Large intestine (tissue), 3 donors: Measurements from ENCODE around the gene KLLN. TPM values are rescaled to one million over a fixed set of nuclear protein-coding genes. Genes with fewer than 3 reads are reported as not detected.
"Not testable (repeated sequence)": the region's sequence is repeated elsewhere in the genome, so short reads cannot be mapped to it uniquely, and the experiment has no call there.

Experiments
- DNase-seq, 2 donors: peaks; one replicate each; pipeline versions ENCODE4 v3.0.0 to v3.0.0-alpha.2; 2013
- H3K27ac ChIP-seq: one replicate; pipeline ENCODE4 v1.5.1; 2013; ENCODE audit warnings: low read length
- H3K27me3 ChIP-seq: 2 replicates; pipeline ENCODE4 v1.6.1; 2013; ENCODE audit warnings: low read length; ENCODE audit not compliant: control insufficient read depth, insufficient read depth
- H3K36me3 ChIP-seq: 2 replicates; pipeline ENCODE4 v1.6.1; 2013; ENCODE audit warnings: low read length; ENCODE audit not compliant: control insufficient read depth, insufficient read depth
- H3K4me1 ChIP-seq: one replicate; pipeline ENCODE4 v1.6.1; 2013; ENCODE audit warnings: low read length; ENCODE audit not compliant: control insufficient read depth, insufficient read depth
- H3K4me3 ChIP-seq: one replicate; pipeline ENCODE4 v1.5.1; 2013; ENCODE audit warnings: low read length
- H3K9me3 ChIP-seq: one replicate; pipeline ENCODE4 v1.6.1; 2013; ENCODE audit warnings: mild to moderate bottlenecking, low read depth, low read length, moderate library complexity; ENCODE audit not compliant: control insufficient read depth
- WGBS: methylation state at CpG from one replicate; pipeline ENCODE4 v1.1.5; 2013; ENCODE audit warnings: low lambda C conversion rate; ENCODE audit not compliant: insufficient coverage; 5-methylcytosine and 5-hydroxymethylcytosine counted together
- polyA plus RNA-seq: library from polyadenylated mRNA; unstranded; fragments of 120-200 nt; gene quantifications from one replicate; pipeline ENCODE4 v1.2.1, GENCODE V29; 2013

Gene KLLN
- polyA plus RNA-seq, 1 donor = 1.0 TPM

DNA sequence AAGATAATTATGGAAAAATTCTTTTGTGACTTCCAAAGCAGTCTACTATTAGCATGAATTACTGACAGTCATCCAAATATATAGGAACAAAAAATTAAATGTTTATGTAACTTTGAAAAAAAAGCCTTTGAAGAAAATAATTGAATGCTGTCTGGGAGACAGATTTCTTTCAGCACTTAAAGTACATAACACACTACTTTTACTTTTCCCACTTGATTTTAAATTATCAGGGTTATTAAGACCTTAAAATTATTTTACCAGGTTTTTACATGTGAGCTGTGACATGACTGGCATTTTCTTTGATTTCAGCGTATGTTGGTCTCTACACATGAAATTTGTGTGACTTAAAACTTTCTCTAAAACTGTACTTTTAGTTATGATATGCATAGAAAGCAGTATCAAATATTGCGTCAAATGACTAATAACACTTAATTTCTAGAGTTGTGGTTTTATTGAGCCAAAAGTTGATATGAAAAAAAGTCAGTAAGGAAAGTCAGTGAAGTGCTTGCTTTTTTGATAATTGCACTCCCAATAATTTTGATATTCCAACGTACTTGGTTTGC lies 3.2 kb upstream of the KLLN start:
- H3K36me3 ChIP-seq = peaks cover 2% of the 10 kb centered on the region
- H3K27ac ChIP-seq = peak overlapping the region; percentile 79
- no peaks in the 10 kb centered on the region for H3K27me3 ChIP-seq
- no peak for DNase-seq
- 20% methylated on average over 1 of the region's 3 CpGs for WGBS
- H3K9me3 ChIP-seq = no peaks in the 10 kb centered on the region
- H3K4me1 ChIP-seq = peaks cover 6% of the 10 kb centered on the region
- peak overlapping the region; percentile 75 for H3K4me3 ChIP-seq

DNA sequence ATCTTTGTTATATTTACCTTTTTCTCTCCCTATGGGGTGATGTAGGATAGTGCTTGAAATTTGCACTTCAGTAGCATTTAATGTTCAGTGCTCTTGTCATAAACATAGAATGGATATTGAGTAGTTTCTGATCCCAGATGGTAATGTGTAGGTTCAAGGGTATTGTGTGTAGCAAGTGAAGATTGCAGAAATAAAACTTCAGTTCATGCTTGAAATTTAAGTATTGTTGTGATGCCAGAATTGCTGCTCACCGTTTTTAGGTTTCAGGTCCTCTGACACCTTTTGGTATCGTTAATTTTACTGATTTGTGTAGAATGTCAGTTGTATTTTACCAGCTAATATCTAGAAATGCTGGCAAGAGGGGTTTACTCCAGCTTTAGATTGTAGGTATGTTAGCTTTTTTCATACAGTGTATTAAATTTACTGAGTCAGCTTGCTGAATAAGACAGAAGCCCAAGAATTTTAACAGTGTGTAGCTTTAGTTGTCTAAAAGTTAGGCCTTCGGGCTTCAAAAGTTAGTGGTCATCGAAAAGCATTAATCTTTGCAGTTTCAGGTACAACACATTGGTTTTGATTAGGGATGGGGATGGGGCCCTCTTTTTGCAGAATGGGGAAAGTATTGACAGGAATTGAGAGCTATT lies 2.0 kb upstream of the KLLN start:
- Histone ChIP-seq H3K4me3 (peak overlapping the region; percentile 75), H3K9me3 (no peaks in the 10 kb centered on the region), H3K27ac (peak overlapping the region; percentile 79), H3K4me1 (peaks cover 10% of the 10 kb centered on the region), H3K27me3 (no peaks in the 10 kb centered on the region), H3K36me3 (no peaks in the 10 kb centered on the region)
- peak in 1 of 2 donors; percentile 58 for DNase-seq
- no CpG with 5 or more reads among the region's 4 CpGs for WGBS

- H3K27ac ChIP-seq = peak overlapping the region; percentile 79
- peak in 1 of 2 donors; percentile 59 for DNase-seq
- peak overlapping the region; percentile 75 for H3K4me3 ChIP-seq
- H3K36me3 ChIP-seq = no peaks in the 10 kb centered on the region
- H3K4me1 ChIP-seq = peaks cover 11% of the 10 kb centered on the region
- no peaks in the 10 kb centered on the region for H3K9me3 ChIP-seq
- 0% methylated on average over 3 of the region's 16 CpGs for WGBS
- no peaks in the 10 kb centered on the region for H3K27me3 ChIP-seq
These were observed 1.2 kb upstream of the KLLN start for GRCh38 chr10:87864496-87865059.

DNA sequence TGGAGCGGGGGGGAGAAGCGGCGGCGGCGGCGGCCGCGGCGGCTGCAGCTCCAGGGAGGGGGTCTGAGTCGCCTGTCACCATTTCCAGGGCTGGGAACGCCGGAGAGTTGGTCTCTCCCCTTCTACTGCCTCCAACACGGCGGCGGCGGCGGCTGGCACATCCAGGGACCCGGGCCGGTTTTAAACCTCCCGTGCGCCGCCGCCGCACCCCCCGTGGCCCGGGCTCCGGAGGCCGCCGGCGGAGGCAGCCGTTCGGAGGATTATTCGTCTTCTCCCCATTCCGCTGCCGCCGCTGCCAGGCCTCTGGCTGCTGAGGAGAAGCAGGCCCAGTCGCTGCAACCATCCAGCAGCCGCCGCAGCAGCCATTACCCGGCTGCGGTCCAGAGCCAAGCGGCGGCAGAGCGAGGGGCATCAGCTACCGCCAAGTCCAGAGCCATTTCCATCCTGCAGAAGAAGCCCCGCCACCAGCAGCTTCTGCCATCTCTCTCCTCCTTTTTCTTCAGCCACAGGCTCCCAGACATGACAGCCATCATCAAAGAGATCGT lies 690 bp upstream of the KLLN start:
- DNase-seq = peak in 1 of 2 donors; percentile 62
- H3K9me3 ChIP-seq, H3K4me1 ChIP-seq, H3K27me3 ChIP-seq, H3K36me3 ChIP-seq: not testable (repeated sequence)
- Histone ChIP-seq H3K4me3 (peak overlapping the region; percentile 75), H3K27ac (peak overlapping the region; percentile 79)
- WGBS = no CpG with 5 or more reads among the region's 47 CpGs

- Histone ChIP-seq H3K4me1 (peaks cover 8% of the 10 kb centered on the region), H3K9me3 (no peaks in the 10 kb centered on the region), H3K27ac (peak overlapping the region; percentile 96), H3K36me3 (no peaks in the 10 kb centered on the region), H3K27me3 (no peaks in the 10 kb centered on the region), H3K4me3 (peak overlapping the region; percentile 75)
- WGBS = no CpG with 5 or more reads among the region's 21 CpGs
- DNase-seq = no peak
These were observed 667 bp downstream of the KLLN start for GRCh38 chr10:87862679-87863052.

- Histone ChIP-seq H3K9me3 (no peaks in the 10 kb centered on the region), H3K36me3 (no peaks in the 10 kb centered on the region), H3K4me3 (peak overlapping the region; percentile 75), H3K4me1 (peaks cover 8% of the 10 kb centered on the region), H3K27me3 (no peaks in the 10 kb centered on the region), H3K27ac (peak overlapping the region; percentile 96)
- WGBS = no CpG with 5 or more reads among the region's 57 CpGs
- DNase-seq = peak; percentile 98 to 99
These were observed 1.2 kb downstream of the KLLN start for GRCh38 chr10:87861953-87862678.

DNA sequence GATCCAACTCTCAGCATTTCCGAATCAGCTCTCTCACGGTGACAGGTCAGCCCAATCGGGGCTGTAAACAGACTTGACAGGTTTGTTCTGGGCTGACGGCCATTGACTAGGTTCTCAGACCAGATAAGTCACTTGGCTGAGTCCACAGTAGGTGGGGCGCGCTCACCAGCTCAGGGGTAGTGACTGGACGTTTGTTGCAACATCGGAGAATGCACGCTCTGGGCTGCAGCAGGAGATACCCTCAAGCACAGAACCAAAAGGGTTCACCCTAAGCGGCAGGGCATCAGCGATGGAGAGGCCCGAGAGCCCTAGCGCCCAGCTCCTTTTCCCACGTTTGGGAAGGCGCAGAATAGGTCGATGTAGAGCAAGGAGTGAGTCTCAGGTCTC lies 1.8 kb downstream of the KLLN start:
- no CpG with 5 or more reads among the region's 16 CpGs for WGBS
- H3K9me3 ChIP-seq = no peaks in the 10 kb centered on the region
- peak overlapping the region; percentile 96 for H3K27ac ChIP-seq
- H3K27me3 ChIP-seq = no peaks in the 10 kb centered on the region
- H3K36me3 ChIP-seq = no peaks in the 10 kb centered on the region
- peak; percentile 73 to 86 for DNase-seq
- peaks cover 8% of the 10 kb centered on the region for H3K4me1 ChIP-seq
- H3K4me3 ChIP-seq = peak overlapping the region; percentile 75

DNA sequence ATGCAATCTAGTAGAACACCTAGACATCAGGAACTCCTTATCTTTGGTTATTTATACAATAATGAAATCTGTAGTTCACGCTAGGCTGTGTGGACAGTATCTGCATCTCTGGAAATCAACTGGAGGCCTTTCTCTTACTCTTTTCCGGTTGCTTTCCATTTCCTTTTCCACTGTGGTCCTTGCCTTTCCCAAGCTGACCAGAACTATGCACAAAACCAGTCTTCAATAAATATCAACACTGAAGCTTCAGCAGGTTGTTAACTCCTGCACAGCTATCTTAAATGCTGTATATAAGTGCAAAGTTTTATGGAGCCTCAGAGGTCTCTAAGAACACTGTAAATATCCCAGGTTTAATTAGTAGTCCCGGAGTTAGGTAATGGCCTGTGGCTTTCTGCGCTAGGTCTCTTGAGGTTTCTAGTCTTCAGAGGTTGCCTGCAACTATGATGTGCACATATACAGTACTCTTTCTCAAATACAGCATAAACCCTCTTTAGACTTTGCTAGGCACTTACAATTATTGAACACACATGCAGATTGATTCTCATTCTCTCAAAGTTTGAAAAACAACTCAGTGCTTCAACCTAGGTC lies 2.4 kb downstream of the KLLN start:
- DNase-seq = peak; percentile 35 to 75
- H3K4me1 ChIP-seq = peaks cover 8% of the 10 kb centered on the region
- H3K9me3 ChIP-seq = no peaks in the 10 kb centered on the region
- H3K36me3 ChIP-seq = no peaks in the 10 kb centered on the region
- no peaks in the 10 kb centered on the region for H3K27me3 ChIP-seq
- no CpG with 5 or more reads among the region's 4 CpGs for WGBS
- H3K4me3 ChIP-seq = peak overlapping the region; percentile 75
- peak overlapping the region; percentile 96 for H3K27ac ChIP-seq

DNA sequence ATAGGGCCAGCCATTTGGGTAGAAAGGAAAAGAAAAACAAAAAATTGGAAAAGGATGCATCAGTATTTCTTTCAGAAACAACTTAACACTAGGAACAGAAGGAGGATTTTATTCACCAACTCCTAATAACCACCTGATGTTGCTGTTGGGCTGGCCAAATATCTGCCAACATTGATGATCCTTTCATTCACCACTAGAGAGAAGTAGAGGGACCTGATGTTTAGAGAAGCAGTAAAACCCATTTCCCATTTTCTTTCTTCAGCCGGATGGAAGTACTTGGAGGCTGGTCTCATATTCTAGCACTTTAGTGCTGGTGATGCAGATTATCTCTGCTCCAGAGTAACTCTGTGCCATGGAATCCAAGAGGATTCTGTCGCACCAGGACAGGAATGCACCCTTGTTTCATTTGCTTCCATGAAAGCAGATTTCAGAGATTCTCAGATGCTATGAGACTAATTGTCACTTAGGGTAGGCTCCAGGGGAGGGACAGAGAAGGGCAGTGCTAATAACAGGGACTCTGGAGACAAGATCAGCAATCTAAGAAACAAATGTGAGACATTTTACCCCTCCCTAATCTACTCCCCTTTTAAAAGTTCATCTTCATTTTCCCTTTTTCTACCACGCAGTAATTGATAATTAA lies 3.1 kb downstream of the KLLN start:
- Histone ChIP-seq H3K4me3 (no peak overlapping the region), H3K36me3 (no peaks in the 10 kb centered on the region), H3K27me3 (no peaks in the 10 kb centered on the region), H3K9me3 (no peaks in the 10 kb centered on the region), H3K4me1 (peaks cover 8% of the 10 kb centered on the region), H3K27ac (peak overlapping the region; percentile 96)
- peak; percentile 39 to 50 for DNase-seq
- 60% methylated on average over 1 of the region's 3 CpGs for WGBS

DNA sequence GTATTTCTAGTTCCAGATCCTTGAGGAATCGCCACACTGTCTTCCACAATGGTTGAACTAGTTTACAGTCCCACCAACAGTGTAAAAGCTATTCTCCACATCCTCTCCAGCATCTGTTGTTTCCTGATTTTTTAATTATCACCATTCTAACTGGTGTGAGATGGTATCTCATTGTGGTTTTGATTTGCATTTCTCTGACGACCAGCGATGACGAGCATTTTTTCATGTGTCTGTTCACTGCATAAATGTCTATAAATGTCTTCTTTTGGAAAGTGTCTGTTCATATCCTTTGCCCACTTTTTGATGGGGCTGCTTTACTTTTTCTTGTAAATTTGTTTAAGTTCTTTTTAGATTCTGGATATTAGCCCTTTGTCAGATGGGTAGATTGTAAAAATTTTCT lies 7.7 kb downstream of the KLLN start:
- H3K36me3 ChIP-seq, H3K4me3 ChIP-seq, H3K4me1 ChIP-seq, H3K27me3 ChIP-seq, H3K27ac ChIP-seq, H3K9me3 ChIP-seq, DNase-seq: not testable (repeated sequence)
- WGBS = 100% methylated on average over 2 of the region's 4 CpGs
